GM18499 (cell line): Measurements from ENCODE around the gene ELMO2.

Experiments used
- ATAC-seq: cut with Tn5 transposase; IDR thresholded peaks from one replicate; pipeline ENCODE4 v1.9.1; 2021; ENCODE audit warnings: moderate number of reproducible peaks; ENCODE audit not compliant: insufficient read depth, unreplicated experiment

ELMO2 gene

GRCh38 chr20:46341074-46342009, 65.1 kb downstream of the ELMO2 start:
- no peak for ATAC-seq

- no peak for ATAC-seq
These were observed 67.4 kb downstream of the ELMO2 start for GRCh38 chr20:46339037-46339436.

- ATAC-seq, result no peak
These were observed 69.7 kb downstream of the ELMO2 start for GRCh38 chr20:46336735-46337134.

GRCh38 chr20:46334303-46334904, 72.0 kb downstream of the ELMO2 start:
- ATAC-seq, result no peak

- no peak for ATAC-seq
These were observed 73.0 kb downstream of the ELMO2 start for GRCh38 chr20:46333161-46333991.

GRCh38 chr20:46332373-46333160, 73.8 kb downstream of the ELMO2 start:
- no peak for ATAC-seq

- no peak for ATAC-seq
These were observed 74.6 kb downstream of the ELMO2 start for GRCh38 chr20:46331611-46332361.

- no peak for ATAC-seq
These were observed 75.5 kb downstream of the ELMO2 start for GRCh38 chr20:46330831-46331371.

- ATAC-seq, result no peak
These were observed 76.2 kb downstream of the ELMO2 start for GRCh38 chr20:46330072-46330763.

GRCh38 chr20:46328200-46328882, 78.1 kb downstream of the ELMO2 start:
- ATAC-seq, result no peak

- no peak for ATAC-seq
These were observed 78.9 kb downstream of the ELMO2 start for GRCh38 chr20:46327557-46327956.

- no peak for ATAC-seq
These were observed 80.6 kb downstream of the ELMO2 start for GRCh38 chr20:46325789-46326188.

GRCh38 chr20:46324960-46325703, 81.3 kb downstream of the ELMO2 start:
- no peak for ATAC-seq

- no peak for ATAC-seq
These were observed 82.0 kb downstream of the ELMO2 start for GRCh38 chr20:46324379-46324778.

- no peak for ATAC-seq
These were observed 82.9 kb downstream of the ELMO2 start for GRCh38 chr20:46323557-46323956.

GRCh38 chr20:46322641-46323040, 83.8 kb downstream of the ELMO2 start:
- ATAC-seq, result no peak

GRCh38 chr20:46317685-46318177, 88.7 kb downstream of the ELMO2 start:
- no peak for ATAC-seq
